ENCODE measurements around the gene DGKD.

The DGKD gene

GRCh38 chr2:233476651-233477547, 122.6 kb downstream of the DGKD start:
- TF ChIP-seq TAF1 (IDR thresholded peaks at IDR 0.05; ENCODE audit: borderline replicate concordance, insufficient read depth, low read length) = no peak
- TF ChIP-seq FOXP2 (optimal IDR thresholded peaks at IDR 0.05; ENCODE audit: borderline replicate concordance, extremely low read depth, extremely low read length, insufficient read depth) = no peak
- no peak for TF ChIP-seq SIN3A (IDR thresholded peaks at IDR 0.05; ENCODE audit: borderline replicate concordance, insufficient read depth, low read length)
- TF ChIP-seq, protein P1, sequence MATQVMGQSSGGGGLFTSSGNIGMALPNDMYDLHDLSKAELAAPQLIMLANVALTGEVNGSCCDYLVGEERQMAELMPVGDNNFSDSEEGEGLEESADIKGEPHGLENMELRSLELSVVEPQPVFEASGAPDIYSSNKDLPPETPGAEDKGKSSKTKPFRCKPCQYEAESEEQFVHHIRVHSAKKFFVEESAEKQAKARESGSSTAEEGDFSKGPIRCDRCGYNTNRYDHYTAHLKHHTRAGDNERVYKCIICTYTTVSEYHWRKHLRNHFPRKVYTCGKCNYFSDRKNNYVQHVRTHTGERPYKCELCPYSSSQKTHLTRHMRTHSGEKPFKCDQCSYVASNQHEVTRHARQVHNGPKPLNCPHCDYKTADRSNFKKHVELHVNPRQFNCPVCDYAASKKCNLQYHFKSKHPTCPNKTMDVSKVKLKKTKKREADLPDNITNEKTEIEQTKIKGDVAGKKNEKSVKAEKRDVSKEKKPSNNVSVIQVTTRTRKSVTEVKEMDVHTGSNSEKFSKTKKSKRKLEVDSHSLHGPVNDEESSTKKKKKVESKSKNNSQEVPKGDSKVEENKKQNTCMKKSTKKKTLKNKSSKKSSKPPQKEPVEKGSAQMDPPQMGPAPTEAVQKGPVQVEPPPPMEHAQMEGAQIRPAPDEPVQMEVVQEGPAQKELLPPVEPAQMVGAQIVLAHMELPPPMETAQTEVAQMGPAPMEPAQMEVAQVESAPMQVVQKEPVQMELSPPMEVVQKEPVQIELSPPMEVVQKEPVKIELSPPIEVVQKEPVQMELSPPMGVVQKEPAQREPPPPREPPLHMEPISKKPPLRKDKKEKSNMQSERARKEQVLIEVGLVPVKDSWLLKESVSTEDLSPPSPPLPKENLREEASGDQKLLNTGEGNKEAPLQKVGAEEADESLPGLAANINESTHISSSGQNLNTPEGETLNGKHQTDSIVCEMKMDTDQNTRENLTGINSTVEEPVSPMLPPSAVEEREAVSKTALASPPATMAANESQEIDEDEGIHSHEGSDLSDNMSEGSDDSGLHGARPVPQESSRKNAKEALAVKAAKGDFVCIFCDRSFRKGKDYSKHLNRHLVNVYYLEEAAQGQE (IDR thresholded peaks at IDR 0.05; ENCODE audit: insufficient read depth in 1 of 2, low read depth in 2 of 2, low read length in 2 of 2) = no peak
- TF ChIP-seq POLR2AphosphoS5 (IDR thresholded peaks at IDR 0.05; ENCODE audit: low read depth, low read length) = no peak

GRCh38 chr2:233477548-233478433, 123.5 kb downstream of the DGKD start:
- TF ChIP-seq POLR2AphosphoS5 (IDR thresholded peaks at IDR 0.05; ENCODE audit: low read depth, low read length) = no peak
- TF ChIP-seq, protein P1 (IDR thresholded peaks at IDR 0.05; ENCODE audit: insufficient read depth in 1 of 2, low read depth in 2 of 2, low read length in 2 of 2) = no peak
- TF ChIP-seq TAF1 (IDR thresholded peaks at IDR 0.05; ENCODE audit: borderline replicate concordance, insufficient read depth, low read length) = no peak
- TF ChIP-seq FOXP2 (optimal IDR thresholded peaks at IDR 0.05; ENCODE audit: borderline replicate concordance, extremely low read depth, extremely low read length, insufficient read depth) = no peak
- TF ChIP-seq SIN3A (IDR thresholded peaks at IDR 0.05; ENCODE audit: borderline replicate concordance, insufficient read depth, low read length) = no peak

- no peak for TF ChIP-seq FOXP2 (optimal IDR thresholded peaks at IDR 0.05; ENCODE audit: borderline replicate concordance, extremely low read depth, extremely low read length, insufficient read depth)
- TF ChIP-seq, protein P1 (IDR thresholded peaks at IDR 0.05; ENCODE audit: insufficient read depth in 1 of 2, low read depth in 2 of 2, low read length in 2 of 2) = no peak
These were observed 125.6 kb downstream of the DGKD start for GRCh38 chr2:233479616-233480489.

- TF ChIP-seq, protein P1 (IDR thresholded peaks at IDR 0.05; ENCODE audit: insufficient read depth in 1 of 2, low read depth in 2 of 2, low read length in 2 of 2) = no peak
- TF ChIP-seq FOXP2 (optimal IDR thresholded peaks at IDR 0.05; ENCODE audit: borderline replicate concordance, extremely low read depth, extremely low read length, insufficient read depth) (no peak), TAF1 (IDR thresholded peaks at IDR 0.05; ENCODE audit: borderline replicate concordance, insufficient read depth, low read length) (no peak), POLR2AphosphoS5 (IDR thresholded peaks at IDR 0.05; ENCODE audit: low read depth, low read length) (no peak), SIN3A (IDR thresholded peaks at IDR 0.05; ENCODE audit: borderline replicate concordance, insufficient read depth, low read length) (no peak)
These were observed 126.4 kb downstream of the DGKD start for GRCh38 chr2:233480490-233481202.
